ENCODE results near the gene TGFBRAP1. TPM values are rescaled to one million over a fixed set of nuclear protein-coding genes. Genes with fewer than 3 reads are reported as not detected.
"Not testable (repeated sequence)": the region's sequence is repeated elsewhere in the genome, so short reads cannot be mapped to it uniquely, and the experiment has no call there.

The TGFBRAP1 gene
- total RNA-seq, 2 donors from 2014 or later, result 26.0 to 30.7 TPM

- H3K4me1 ChIP-seq (ENCODE audit: control insufficient read depth in 1 of 2, low read depth in 2 of 2), result peaks cover 9 to 26% of the 10 kb centered on the region in 2 donors
- DNase-seq (ENCODE audit: low spot score) (no peak), ATAC-seq (ENCODE audit: insufficient number of reproducible peaks, low FRiP score, low read depth) (no peak)
- H3K27me3 ChIP-seq (replicated peaks; ENCODE audit: insufficient read depth), result no peaks in the 10 kb centered on the region
- no peaks in the 10 kb centered on the region for H3K36me3 ChIP-seq
- no peaks in the 10 kb centered on the region for H3K9me3 ChIP-seq
- H3K27ac ChIP-seq, result peak overlapping the region; percentile 60 to 76
- no peak overlapping the region for H3K4me3 ChIP-seq
- TF ChIP-seq CTCF (IDR thresholded peaks at IDR 0.05), result no peak
Observed at GRCh38 chr2:105327690-105328089, 1.8 kb downstream of the TGFBRAP1 start.

- not testable (repeated sequence) for H3K4me3 ChIP-seq; H3K27ac ChIP-seq; H3K27me3 ChIP-seq (replicated peaks; ENCODE audit: insufficient read depth); H3K9me3 ChIP-seq; DNase-seq (ENCODE audit: low spot score); H3K36me3 ChIP-seq; ATAC-seq (ENCODE audit: insufficient number of reproducible peaks, low FRiP score, low read depth)
- peaks cover 9 to 26% of the 10 kb centered on the region in 2 donors for H3K4me1 ChIP-seq (ENCODE audit: control insufficient read depth in 1 of 2, low read depth in 2 of 2)
Observed at GRCh38 chr2:105327271-105327670, 2.3 kb downstream of the TGFBRAP1 start.

DNA sequence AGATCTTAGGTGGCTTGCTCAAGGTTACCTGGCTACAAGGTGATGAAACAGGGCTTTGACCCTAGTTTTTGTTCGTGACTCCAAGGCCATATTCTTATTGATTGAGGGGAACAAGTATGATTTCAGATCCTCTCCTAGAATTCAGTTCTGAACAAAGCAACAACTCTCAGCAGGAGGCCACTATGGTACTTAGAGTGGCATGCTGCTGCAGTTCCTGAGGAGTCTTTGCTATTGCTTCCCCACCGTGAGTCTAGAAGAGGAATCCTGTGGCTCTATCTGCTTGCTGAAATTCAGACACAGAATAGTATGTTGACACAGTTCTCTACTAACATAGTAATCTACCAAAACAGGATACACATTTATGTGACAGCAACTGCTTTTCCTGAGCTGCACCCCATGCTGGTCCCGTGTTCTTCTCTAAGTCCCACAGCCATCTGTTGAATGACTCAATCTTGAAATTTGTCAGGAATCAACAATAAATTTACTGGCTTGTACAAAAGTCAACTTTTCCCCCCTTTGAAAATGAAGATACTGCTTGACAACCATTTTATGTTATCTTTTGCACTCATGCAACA is 4.1 kb downstream of the TGFBRAP1 start:
- no peaks in the 10 kb centered on the region for H3K27me3 ChIP-seq (replicated peaks; ENCODE audit: insufficient read depth)
- no peak for TF ChIP-seq CTCF (IDR thresholded peaks at IDR 0.05)
- H3K27ac ChIP-seq, result no peak overlapping the region
- no peak overlapping the region for H3K4me3 ChIP-seq
- H3K36me3 ChIP-seq, result no peaks in the 10 kb centered on the region
- H3K4me1 ChIP-seq (ENCODE audit: control insufficient read depth in 1 of 2, low read depth in 2 of 2), result peaks cover 9 to 23% of the 10 kb centered on the region in 2 donors
- DNase-seq (ENCODE audit: low spot score) (no peak), ATAC-seq (ENCODE audit: insufficient number of reproducible peaks, low FRiP score, low read depth) (no peak)
- H3K9me3 ChIP-seq, result no peaks in the 10 kb centered on the region

DNA sequence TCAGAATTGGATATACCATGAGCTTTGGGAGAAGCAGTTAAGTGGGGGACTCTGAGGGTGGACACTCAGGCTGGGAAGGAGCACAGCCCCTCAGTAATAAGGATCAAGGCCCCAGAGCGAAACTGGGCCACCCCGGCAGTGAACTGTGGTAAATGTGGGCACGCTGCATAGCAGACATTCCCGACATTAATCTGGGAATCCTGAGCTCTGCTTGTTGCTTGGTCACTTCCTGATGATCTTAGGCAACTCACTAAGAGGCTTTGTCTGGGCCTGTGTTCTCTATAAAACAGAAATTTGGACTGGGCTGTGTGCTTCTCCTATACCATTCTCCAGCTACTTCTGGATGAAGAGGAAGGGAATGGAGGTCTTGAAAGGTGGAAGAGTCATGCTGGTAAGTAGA is 4.8 kb downstream of the TGFBRAP1 start:
- TF ChIP-seq CTCF (IDR thresholded peaks at IDR 0.05), result no peak
- H3K36me3 ChIP-seq, result no peaks in the 10 kb centered on the region
- H3K27ac ChIP-seq, result no peak overlapping the region
- no peaks in the 10 kb centered on the region for H3K27me3 ChIP-seq (replicated peaks; ENCODE audit: insufficient read depth)
- no peak overlapping the region for H3K4me3 ChIP-seq
- H3K4me1 ChIP-seq (ENCODE audit: control insufficient read depth in 1 of 2, low read depth in 2 of 2), result peaks cover 7 to 18% of the 10 kb centered on the region in 2 donors
- DNase-seq (ENCODE audit: low spot score) (no peak), ATAC-seq (ENCODE audit: insufficient number of reproducible peaks, low FRiP score, low read depth) (no peak)
- H3K9me3 ChIP-seq, result no peaks in the 10 kb centered on the region

GRCh38 chr2:105324101-105324500 is 5.4 kb downstream of the TGFBRAP1 start:
- DNase-seq (ENCODE audit: low spot score) (no peak), ATAC-seq (ENCODE audit: insufficient number of reproducible peaks, low FRiP score, low read depth) (no peak)
- H3K4me1 ChIP-seq (ENCODE audit: control insufficient read depth in 1 of 2, low read depth in 2 of 2), result peaks cover 7 to 21% of the 10 kb centered on the region in 2 donors
- H3K4me3 ChIP-seq, result no peak overlapping the region
- H3K9me3 ChIP-seq, result no peaks in the 10 kb centered on the region
- no peaks in the 10 kb centered on the region for H3K36me3 ChIP-seq
- no peak overlapping the region for H3K27ac ChIP-seq
- no peak for TF ChIP-seq CTCF (IDR thresholded peaks at IDR 0.05)
- H3K27me3 ChIP-seq (replicated peaks; ENCODE audit: insufficient read depth), result no peaks in the 10 kb centered on the region

DNA sequence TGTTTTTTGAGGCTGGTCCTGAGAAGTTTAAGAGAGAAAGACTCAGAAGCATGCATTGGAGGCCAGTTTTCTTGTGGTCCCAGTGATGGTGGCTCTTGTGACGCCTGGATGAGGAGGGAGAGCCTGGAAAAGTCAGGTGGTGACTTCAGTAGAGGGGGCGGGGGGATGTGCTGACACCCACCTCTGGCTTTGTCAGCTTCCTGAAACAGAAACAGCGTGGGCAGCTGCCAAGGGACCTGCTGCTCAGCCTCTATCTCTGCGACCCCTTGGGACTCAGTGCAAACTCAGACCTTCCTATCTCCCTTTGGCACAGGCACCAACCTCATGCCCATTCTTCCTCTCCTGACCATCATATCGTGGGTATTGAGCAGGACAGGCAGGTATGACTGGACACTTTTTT is 6.4 kb downstream of the TGFBRAP1 start:
- H3K4me3 ChIP-seq, result no peak overlapping the region
- no peak for TF ChIP-seq CTCF (IDR thresholded peaks at IDR 0.05)
- no peaks in the 10 kb centered on the region for H3K9me3 ChIP-seq
- H3K27ac ChIP-seq, result no peak overlapping the region
- DNase-seq (ENCODE audit: low spot score), result no peak
- H3K36me3 ChIP-seq, result no peaks in the 10 kb centered on the region
- peaks cover 4 to 14% of the 10 kb centered on the region in 2 donors for H3K4me1 ChIP-seq (ENCODE audit: control insufficient read depth in 1 of 2, low read depth in 2 of 2)
- no peak for ATAC-seq (ENCODE audit: insufficient number of reproducible peaks, low FRiP score, low read depth)
- H3K27me3 ChIP-seq (replicated peaks; ENCODE audit: insufficient read depth), result no peaks in the 10 kb centered on the region
